ENCODE results near the gene NBPF14.
"Not testable (repeated sequence)": the region's sequence is repeated elsewhere in the genome, so short reads cannot be mapped to it uniquely, and the experiment has no call there.

Gene NBPF14

GRCh38 chr1:148595911-148596310 lies at the start of gene NBPF14:
TSS of gene NBPF14 (minus strand) at chr1:148596011. CDS start at chr1:148595717, 294 bp downstream.
- not testable (repeated sequence) for DNase-seq (ENCODE audit: low read depth in 4 of 4, low spot score in 1 of 4)

GRCh38 chr1:148625451-148625850 lies 29.6 kb upstream of the NBPF14 start:
- not testable (repeated sequence) for DNase-seq (ENCODE audit: low read depth in 4 of 4, low spot score in 1 of 4)

- not testable (repeated sequence) for DNase-seq (ENCODE audit: low read depth in 4 of 4, low spot score in 1 of 4)
Observed at GRCh38 chr1:148618216-148618615, 22.4 kb upstream of the NBPF14 start.

GRCh38 chr1:148605266-148605665 lies 9.5 kb upstream of the NBPF14 start:
- DNase-seq (ENCODE audit: low read depth in 4 of 4, low spot score in 1 of 4): not testable (repeated sequence)

- DNase-seq (ENCODE audit: low read depth in 4 of 4, low spot score in 1 of 4): not testable (repeated sequence)
Observed at GRCh38 chr1:148595360-148595759, 451 bp downstream of the NBPF14 start.

- not testable (repeated sequence) for DNase-seq (ENCODE audit: low read depth in 4 of 4, low spot score in 1 of 4)
Observed at GRCh38 chr1:148591098-148591497, 4.7 kb downstream of the NBPF14 start.

- DNase-seq (ENCODE audit: low read depth in 4 of 4, low spot score in 1 of 4): not testable (repeated sequence)
Observed at GRCh38 chr1:148532158-148532557, 63.7 kb downstream of the NBPF14 start.

GRCh38 chr1:148529101-148529567 lies 66.7 kb downstream of the NBPF14 start:
- peak; percentile 32 to 67 (median 62) for DNase-seq (ENCODE audit: low read depth in 4 of 4, low spot score in 1 of 4)

- not testable (repeated sequence) for DNase-seq (ENCODE audit: low read depth in 4 of 4, low spot score in 1 of 4)
Observed at GRCh38 chr1:148528591-148528990, 67.2 kb downstream of the NBPF14 start.

- DNase-seq (ENCODE audit: low read depth in 4 of 4, low spot score in 1 of 4): not testable (repeated sequence)
Observed at GRCh38 chr1:148526587-148526986, 69.2 kb downstream of the NBPF14 start.

- DNase-seq (ENCODE audit: low read depth in 4 of 4, low spot score in 1 of 4): not testable (repeated sequence)
Observed at GRCh38 chr1:148523205-148524144, 72.3 kb downstream of the NBPF14 start.

GRCh38 chr1:148522561-148523204 lies 73.1 kb downstream of the NBPF14 start:
- DNase-seq (ENCODE audit: low read depth in 4 of 4, low spot score in 1 of 4): peak; percentile 81 to 93 (median 90)

- DNase-seq (ENCODE audit: low read depth in 4 of 4, low spot score in 1 of 4): peak; percentile 39 to 73 (median 60)
Observed at GRCh38 chr1:148522072-148522471, 73.7 kb downstream of the NBPF14 start.

- not testable (repeated sequence) for DNase-seq (ENCODE audit: low read depth in 4 of 4, low spot score in 1 of 4)
Observed at GRCh38 chr1:148514310-148514709, 81.5 kb downstream of the NBPF14 start.

GRCh38 chr1:148512571-148513184 lies 83.1 kb downstream of the NBPF14 start:
- DNase-seq (ENCODE audit: low read depth in 4 of 4, low spot score in 1 of 4): not testable (repeated sequence)

- DNase-seq (ENCODE audit: low read depth in 4 of 4, low spot score in 1 of 4): not testable (repeated sequence)
Observed at GRCh38 chr1:148493933-148494332, 101.9 kb downstream of the NBPF14 start.

- not testable (repeated sequence) for DNase-seq (ENCODE audit: low read depth in 4 of 4, low spot score in 1 of 4)
Observed at GRCh38 chr1:148483029-148483428, 112.8 kb downstream of the NBPF14 start, which contains the start of gene PPIAL4G. TSS of gene PPIAL4G (minus strand) at chr1:148483302. CDS start at chr1:148483252, 50 bp downstream.
